WTC11 (cell line): ENCODE measurements around the gene TRAIP.
A peak's percentile ranks its signal among the peaks of the same experiment; 100 is the strongest.

ENCODE experiments used
- AFF4 ChIP-seq: sonication (generic); formaldehyde crosslinking; IDR thresholded peaks from 2 replicates; pipeline ENCODE4 v1.8.1; 2023; ENCODE audit warnings: mild to moderate bottlenecking, missing genetic modification reagents, borderline replicate concordance
- CTCF ChIP-seq: fragments of 200-600 bp; IDR thresholded peaks from 2 replicates; pipeline ENCODE4 v1.8.0; 2022; ENCODE audit warnings: antibody characterized with exemption
- ESRRA ChIP-seq: sonication (generic); formaldehyde crosslinking; IDR thresholded peaks from 2 replicates; pipeline ENCODE4 v1.8.1; 2022; ENCODE audit warnings: mild to moderate bottlenecking, missing genetic modification reagents, borderline replicate concordance
- FOXP4 ChIP-seq: sonication (generic); formaldehyde crosslinking; IDR thresholded peaks from 2 replicates; pipeline ENCODE4 v1.8.0; 2022; ENCODE audit warnings: mild to moderate bottlenecking, missing genetic modification reagents
- NFE2L1 ChIP-seq: sonication (generic); formaldehyde crosslinking; IDR thresholded peaks from 2 replicates; pipeline ENCODE4 v1.8.1; 2023; ENCODE audit warnings: missing genetic modification reagents
- NR2C2 ChIP-seq: sonication (generic); formaldehyde crosslinking; IDR thresholded peaks from 2 replicates; pipeline ENCODE4 v1.8.0; 2022; ENCODE audit warnings: mild to moderate bottlenecking, missing genetic modification reagents
- PRDM15 ChIP-seq: sonication (generic); formaldehyde crosslinking; IDR thresholded peaks from 2 replicates; pipeline ENCODE4 v1.8.0; 2022; ENCODE audit warnings: missing genetic modification reagents
- USF2 ChIP-seq: sonication (generic); formaldehyde crosslinking; IDR thresholded peaks from 2 replicates; pipeline ENCODE4 v1.8.1; 2023; ENCODE audit warnings: mild to moderate bottlenecking, missing genetic modification reagents, moderate library complexity
- ZBTB21 ChIP-seq: sonication (generic); formaldehyde crosslinking; IDR thresholded peaks from 2 replicates; pipeline ENCODE4 v1.8.1; 2023; ENCODE audit warnings: mild to moderate bottlenecking, missing genetic modification reagents, borderline replicate concordance
- ZNF121 ChIP-seq: sonication (generic); formaldehyde crosslinking; IDR thresholded peaks from 2 replicates; pipeline ENCODE4 v1.8.0; 2023; ENCODE audit warnings: missing genetic modification reagents
- ZNF138 ChIP-seq: sonication (generic); formaldehyde crosslinking; conservative IDR thresholded peaks from 2 replicates; pipeline ENCODE4 v1.8.1; 2022; ENCODE audit warnings: mild to moderate bottlenecking, moderate library complexity, missing genetic modification reagents

GRCh38 chr3:49899815-49900214 lies 43.5 kb upstream of the TRAIP start:
- TF ChIP-seq CTCF (peak; percentile 32; the same call in 1 of the 2 replicates), ESRRA (CRISPR knock-in tag) (no peak), ZBTB21 (CRISPR knock-in tag) (no peak), NFE2L1 (no peak), ZNF121 (CRISPR knock-in tag) (no peak), USF2 (no peak), FOXP4 (no peak), NR2C2 (CRISPR knock-in tag) (no peak), ZNF138 (CRISPR knock-in tag) (no peak), PRDM15 (CRISPR knock-in tag) (no peak), AFF4 (CRISPR knock-in tag) (no peak)
